HepG2 (cell line): ENCODE data around the gene PCIF1. TPM values are rescaled to one million over a fixed set of nuclear protein-coding genes. Genes with fewer than 3 reads are reported as not detected.

Experiments used
- CBX1 ChIP-seq: IDR thresholded peaks from one replicate; pipeline ENCODE4 v1.6.1; 2016; ENCODE audit warnings: antibody characterized with exemption, low read depth
- FOXK2 ChIP-seq: fragments of 450-650 bp; IDR thresholded peaks from 2 replicates; pipeline ENCODE4 v1.6.1; 2016
- NCOA5 ChIP-seq: sonication (generic); formaldehyde crosslinking; IDR thresholded peaks from 2 replicates; pipeline ENCODE4 v1.4.0; 2020; ENCODE audit warnings: missing genetic modification reagents
- NR0B2 ChIP-seq: sonication (generic); formaldehyde crosslinking; IDR thresholded peaks from 2 replicates; pipeline ENCODE4 v1.4.0; 2020; ENCODE audit warnings: mild to moderate bottlenecking, missing genetic modification reagents
- TBX3 ChIP-seq: fragments of 450-650 bp; IDR thresholded peaks from 2 replicates; pipeline ENCODE4 v1.6.1; 2017; ENCODE audit warnings: antibody characterized with exemption, mild to moderate bottlenecking, inconsistent platforms, borderline replicate concordance
- ZBTB26 ChIP-seq: IDR thresholded peaks from 2 replicates; pipeline ENCODE4 v1.6.1; 2016; ENCODE audit warnings: missing compliant biosample characterization, missing genetic modification reagents, borderline replicate concordance
- ZNF33B ChIP-seq: sonication (generic); formaldehyde crosslinking; IDR thresholded peaks from 2 replicates; pipeline ENCODE4 v1.5.1; 2020; ENCODE audit warnings: mild to moderate bottlenecking, missing genetic modification reagents
- ZNF878 ChIP-seq: sonication (generic); formaldehyde crosslinking; IDR thresholded peaks from 2 replicates; pipeline ENCODE4 v1.8.1; 2023; ENCODE audit warnings: mild to moderate bottlenecking, missing genetic modification reagents, moderate library complexity
- polyA plus RNA-seq, 8 experiments: library from polyadenylated mRNA; depleted of rRNA in 3 of 8; stranded (reverse) in 7 of 8; unstranded in 1 of 8; fragments of >200 nt; fragmentation: Illumina TruSeq in 4 of 8; extraction: Trizol in 4 of 8; gene quantifications; 2 replicates each; pipeline versions ENCODE4 v1.2.1 to v1.2.3, GENCODE V29; 2011 to 2016; ENCODE audit warnings: low read depth in 4 of 8, missing spikeins in 1 of 8, mixed read lengths in 1 of 8; ENCODE audit not compliant: insufficient read depth in 1 of 8
- total RNA-seq, 5 experiments: library from RNA; depleted of rRNA; stranded (reverse); fragments of >200 nt; fragmentation: Illumina TruSeq; extraction: Trizol; gene quantifications; 2 replicates each; pipeline ENCODE4 v1.2.3, GENCODE V29; 2016; ENCODE audit warnings: low read depth in 1 of 5
- TF ChIP-seq, protein P1 (sequence below): sonication (generic); formaldehyde crosslinking; IDR thresholded peaks from 2 replicates; pipeline ENCODE4 v1.4.0; 2020; ENCODE audit warnings: missing genetic modification reagents, borderline replicate concordance
- TF ChIP-seq, protein P2 (sequence below): sonication (generic); formaldehyde crosslinking; IDR thresholded peaks from 2 replicates; pipeline ENCODE4 v1.5.0; 2020; ENCODE audit warnings: missing genetic modification reagents
- TF ChIP-seq, protein P3 (sequence below): sonication (generic); formaldehyde crosslinking; IDR thresholded peaks from 2 replicates; pipeline ENCODE4 v1.8.1; 2022; ENCODE audit warnings: low read depth, mild to moderate bottlenecking, missing genetic modification reagents
- TF ChIP-seq, protein P4 (sequence below): sonication (generic); formaldehyde crosslinking; IDR thresholded peaks from 2 replicates; pipeline ENCODE4 v1.8.0; 2022; ENCODE audit warnings: mild to moderate bottlenecking, missing genetic modification reagents
- TF ChIP-seq, protein P5 (sequence below): sonication (generic); formaldehyde crosslinking; conservative IDR thresholded peaks from 2 replicates; pipeline ENCODE4 v1.4.0; 2020; ENCODE audit warnings: missing genetic modification reagents
- TF ChIP-seq, protein P6 (sequence below): sonication (generic); formaldehyde crosslinking; IDR thresholded peaks from 2 replicates; pipeline ENCODE4 v1.4.0; 2020; ENCODE audit warnings: mild to moderate bottlenecking, missing genetic modification reagents

The PCIF1 gene
- total and polyA plus RNA-seq, 2 of the 13 experiments (the other 11 are each of a cell fraction or from before 2014, with no cell fraction given), result 20.9 to 24.4 TPM

- TF ChIP-seq, protein P1, sequence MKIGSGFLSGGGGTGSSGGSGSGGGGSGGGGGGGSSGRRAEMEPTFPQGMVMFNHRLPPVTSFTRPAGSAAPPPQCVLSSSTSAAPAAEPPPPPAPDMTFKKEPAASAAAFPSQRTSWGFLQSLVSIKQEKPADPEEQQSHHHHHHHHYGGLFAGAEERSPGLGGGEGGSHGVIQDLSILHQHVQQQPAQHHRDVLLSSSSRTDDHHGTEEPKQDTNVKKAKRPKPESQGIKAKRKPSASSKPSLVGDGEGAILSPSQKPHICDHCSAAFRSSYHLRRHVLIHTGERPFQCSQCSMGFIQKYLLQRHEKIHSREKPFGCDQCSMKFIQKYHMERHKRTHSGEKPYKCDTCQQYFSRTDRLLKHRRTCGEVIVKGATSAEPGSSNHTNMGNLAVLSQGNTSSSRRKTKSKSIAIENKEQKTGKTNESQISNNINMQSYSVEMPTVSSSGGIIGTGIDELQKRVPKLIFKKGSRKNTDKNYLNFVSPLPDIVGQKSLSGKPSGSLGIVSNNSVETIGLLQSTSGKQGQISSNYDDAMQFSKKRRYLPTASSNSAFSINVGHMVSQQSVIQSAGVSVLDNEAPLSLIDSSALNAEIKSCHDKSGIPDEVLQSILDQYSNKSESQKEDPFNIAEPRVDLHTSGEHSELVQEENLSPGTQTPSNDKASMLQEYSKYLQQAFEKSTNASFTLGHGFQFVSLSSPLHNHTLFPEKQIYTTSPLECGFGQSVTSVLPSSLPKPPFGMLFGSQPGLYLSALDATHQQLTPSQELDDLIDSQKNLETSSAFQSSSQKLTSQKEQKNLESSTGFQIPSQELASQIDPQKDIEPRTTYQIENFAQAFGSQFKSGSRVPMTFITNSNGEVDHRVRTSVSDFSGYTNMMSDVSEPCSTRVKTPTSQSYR (CRISPR knock-in tag), result no peak
- TF ChIP-seq NCOA5 (CRISPR knock-in tag), result no peak
- TF ChIP-seq TBX3, result peak; percentile 52; the same call in 1 of the 2 replicates
- TF ChIP-seq ZNF33B (CRISPR knock-in tag), result no peak
- TF ChIP-seq ZBTB26 (CRISPR knock-in tag), result no peak
- TF ChIP-seq, protein P2, sequence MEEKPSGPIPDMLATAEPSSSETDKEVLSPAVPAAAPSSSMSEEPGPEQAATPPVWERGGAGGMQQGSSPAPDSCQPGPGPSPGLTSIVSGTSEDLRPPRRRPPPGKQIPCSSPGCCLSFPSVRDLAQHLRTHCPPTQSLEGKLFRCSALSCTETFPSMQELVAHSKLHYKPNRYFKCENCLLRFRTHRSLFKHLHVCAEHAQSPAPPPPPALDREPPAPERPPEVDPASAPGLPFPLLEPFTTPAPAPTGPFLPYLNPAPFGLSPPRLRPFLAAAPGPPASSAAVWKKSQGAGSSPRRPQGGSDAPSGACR (CRISPR knock-in tag), result no peak
- TF ChIP-seq NR0B2 (CRISPR knock-in tag), result no peak
- TF ChIP-seq, protein P3, sequence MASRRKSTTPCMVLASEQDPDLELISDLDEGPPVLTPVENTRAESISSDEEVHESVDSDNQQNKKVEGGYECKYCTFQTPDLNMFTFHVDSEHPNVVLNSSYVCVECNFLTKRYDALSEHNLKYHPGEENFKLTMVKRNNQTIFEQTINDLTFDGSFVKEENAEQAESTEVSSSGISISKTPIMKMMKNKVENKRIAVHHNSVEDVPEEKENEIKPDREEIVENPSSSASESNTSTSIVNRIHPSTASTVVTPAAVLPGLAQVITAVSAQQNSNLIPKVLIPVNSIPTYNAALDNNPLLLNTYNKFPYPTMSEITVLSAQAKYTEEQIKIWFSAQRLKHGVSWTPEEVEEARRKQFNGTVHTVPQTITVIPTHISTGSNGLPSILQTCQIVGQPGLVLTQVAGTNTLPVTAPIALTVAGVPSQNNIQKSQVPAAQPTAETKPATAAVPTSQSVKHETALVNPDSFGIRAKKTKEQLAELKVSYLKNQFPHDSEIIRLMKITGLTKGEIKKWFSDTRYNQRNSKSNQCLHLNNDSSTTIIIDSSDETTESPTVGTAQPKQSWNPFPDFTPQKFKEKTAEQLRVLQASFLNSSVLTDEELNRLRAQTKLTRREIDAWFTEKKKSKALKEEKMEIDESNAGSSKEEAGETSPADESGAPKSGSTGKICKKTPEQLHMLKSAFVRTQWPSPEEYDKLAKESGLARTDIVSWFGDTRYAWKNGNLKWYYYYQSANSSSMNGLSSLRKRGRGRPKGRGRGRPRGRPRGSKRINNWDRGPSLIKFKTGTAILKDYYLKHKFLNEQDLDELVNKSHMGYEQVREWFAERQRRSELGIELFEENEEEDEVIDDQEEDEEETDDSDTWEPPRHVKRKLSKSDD (CRISPR knock-in tag), result no peak
- TF ChIP-seq, protein P4, sequence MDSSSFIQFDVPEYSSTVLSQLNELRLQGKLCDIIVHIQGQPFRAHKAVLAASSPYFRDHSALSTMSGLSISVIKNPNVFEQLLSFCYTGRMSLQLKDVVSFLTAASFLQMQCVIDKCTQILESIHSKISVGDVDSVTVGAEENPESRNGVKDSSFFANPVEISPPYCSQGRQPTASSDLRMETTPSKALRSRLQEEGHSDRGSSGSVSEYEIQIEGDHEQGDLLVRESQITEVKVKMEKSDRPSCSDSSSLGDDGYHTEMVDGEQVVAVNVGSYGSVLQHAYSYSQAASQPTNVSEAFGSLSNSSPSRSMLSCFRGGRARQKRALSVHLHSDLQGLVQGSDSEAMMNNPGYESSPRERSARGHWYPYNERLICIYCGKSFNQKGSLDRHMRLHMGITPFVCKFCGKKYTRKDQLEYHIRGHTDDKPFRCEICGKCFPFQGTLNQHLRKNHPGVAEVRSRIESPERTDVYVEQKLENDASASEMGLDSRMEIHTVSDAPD (CRISPR knock-in tag), result 0 out of 2 replicates have a peak, but pooled peaks have one; percentile 14
- no peak for TF ChIP-seq FOXK2
- no peak for TF ChIP-seq ZNF878
- TF ChIP-seq, protein P5, sequence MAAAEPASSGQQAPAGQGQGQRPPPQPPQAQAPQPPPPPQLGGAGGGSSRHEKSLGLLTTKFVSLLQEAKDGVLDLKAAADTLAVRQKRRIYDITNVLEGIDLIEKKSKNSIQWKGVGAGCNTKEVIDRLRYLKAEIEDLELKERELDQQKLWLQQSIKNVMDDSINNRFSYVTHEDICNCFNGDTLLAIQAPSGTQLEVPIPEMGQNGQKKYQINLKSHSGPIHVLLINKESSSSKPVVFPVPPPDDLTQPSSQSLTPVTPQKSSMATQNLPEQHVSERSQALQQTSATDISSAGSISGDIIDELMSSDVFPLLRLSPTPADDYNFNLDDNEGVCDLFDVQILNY (CRISPR knock-in tag), result no peak; the same call in 1 of the 2 replicates
- TF ChIP-seq, protein P6, sequence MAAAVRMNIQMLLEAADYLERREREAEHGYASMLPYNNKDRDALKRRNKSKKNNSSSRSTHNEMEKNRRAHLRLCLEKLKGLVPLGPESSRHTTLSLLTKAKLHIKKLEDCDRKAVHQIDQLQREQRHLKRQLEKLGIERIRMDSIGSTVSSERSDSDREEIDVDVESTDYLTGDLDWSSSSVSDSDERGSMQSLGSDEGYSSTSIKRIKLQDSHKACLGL (CRISPR knock-in tag), result 0 out of 2 replicates have a peak, but pooled peaks have one; percentile 16
- TF ChIP-seq CBX1, result peak; percentile 99
Measured at GRCh38 chr20:45971425-45971674, 36.9 kb downstream of the PCIF1 start (continued).
